Fibroblast of lung (primary cell): ENCODE data around the gene GAB2. TPM values are rescaled to one million over a fixed set of nuclear protein-coding genes. Genes with fewer than 3 reads are reported as not detected.

Experiments
- DNase-seq, 2 donors: peaks; one replicate each; pipeline versions ENCODE4 v3.0.0 to v3.0.0-alpha.2; 2010; ENCODE audit warnings: low read depth in 2 of 2
- H2AFZ ChIP-seq: 2 replicates; pipeline ENCODE4 v1.5.1; 2012; ENCODE audit warnings: low read length, control low read depth, inconsistent platforms
- H3K27ac ChIP-seq: 2 replicates; pipeline ENCODE4 v1.5.1; 2011; ENCODE audit warnings: low read length, control low read depth; ENCODE audit not compliant: insufficient read depth
- H3K27me3 ChIP-seq: 2 replicates; pipeline ENCODE4 v1.5.1; 2011; ENCODE audit warnings: mild to moderate bottlenecking, low read length; ENCODE audit not compliant: control insufficient read depth, insufficient read depth
- H3K36me3 ChIP-seq: 2 replicates; pipeline ENCODE4 v1.5.1; 2011; ENCODE audit warnings: low read length; ENCODE audit not compliant: control insufficient read depth, insufficient read depth
- H3K4me1 ChIP-seq: 2 replicates; pipeline ENCODE4 v1.5.1; 2011; ENCODE audit warnings: low read length; ENCODE audit not compliant: control insufficient read depth, insufficient read depth; ENCODE audit errors: extremely low read depth
- H3K4me2 ChIP-seq: 2 replicates; pipeline ENCODE4 v1.5.1; 2011; ENCODE audit warnings: low read length, control low read depth; ENCODE audit not compliant: insufficient read depth; ENCODE audit errors: extremely low read depth
- H3K4me3 ChIP-seq, 4 experiments: fragments of 200-600 bp in 1 of 4; sonication (generic) in 1 of 4; replicated peaks in 1 of 4; 2 replicates each; pipeline ENCODE4 v1.5.1; 2011 to 2016; ENCODE audit warnings: low read length in 4 of 4, low read depth in 3 of 4, mild to moderate bottlenecking in 3 of 4, control low read depth in 2 of 4, inconsistent platforms in 1 of 4, mixed read lengths in 1 of 4; ENCODE audit not compliant: insufficient read depth in 1 of 4; ENCODE audit errors: control extremely low read depth in 1 of 4
- H3K79me2 ChIP-seq: 2 replicates; pipeline ENCODE4 v1.5.1; 2012; ENCODE audit warnings: mild to moderate bottlenecking, low read length, inconsistent platforms; ENCODE audit not compliant: control insufficient read depth, insufficient read depth
- H3K9ac ChIP-seq: 2 replicates; pipeline ENCODE4 v1.5.1; 2011; ENCODE audit warnings: mild to moderate bottlenecking, low read length, control low read depth; ENCODE audit not compliant: insufficient read depth
- H3K9me3 ChIP-seq: 2 replicates; pipeline ENCODE4 v1.5.1; 2012; ENCODE audit warnings: low read depth, low read length; ENCODE audit not compliant: control insufficient read depth, insufficient read depth
- H4K20me1 ChIP-seq: 2 replicates; pipeline ENCODE4 v1.5.1; 2011; ENCODE audit warnings: low read length; ENCODE audit not compliant: control insufficient read depth, insufficient read depth; ENCODE audit errors: extremely low read depth
- EZH2 ChIP-seq: IDR thresholded peaks from 2 replicates; pipeline ENCODE4 v1.5.1; 2012; ENCODE audit warnings: low read length, control low read depth, mild to moderate bottlenecking; ENCODE audit errors: missing control alignments
- polyA plus RNA-seq, 2 donors: library from polyadenylated mRNA; depleted of rRNA in 1 of 2; stranded (reverse) in 1 of 2; unstranded in 1 of 2; fragments of >200 nt; gene quantifications; 2 replicates each; pipeline ENCODE4 v1.2.1, GENCODE V29; 2011 to 2012; ENCODE audit warnings: missing spikeins in 1 of 2
- total RNA-seq: library from RNA; depleted of rRNA; stranded (reverse); fragments of >200 nt; gene quantifications from 2 replicates; pipeline ENCODE4 v1.2.1, GENCODE V29; 2014
- TF ChIP-seq, protein P1 (sequence below), 2 donors: IDR thresholded peaks in 1 of 2; conservative IDR thresholded peaks in 1 of 2; 1 replicate in 1 of 2; 2 replicates in 1 of 2; pipeline ENCODE4 v1.5.1; 2011 to 2012; ENCODE audit warnings: low read length in 2 of 2, control low read depth in 1 of 2, inconsistent platforms in 1 of 2, low read depth in 1 of 2, mild to moderate bottlenecking in 1 of 2

Gene GAB2
- total and polyA plus RNA-seq, 2 donors (not counting 1 experiment from before 2014, with no cell fraction given): 7.1 to 14.0 TPM

DNA sequence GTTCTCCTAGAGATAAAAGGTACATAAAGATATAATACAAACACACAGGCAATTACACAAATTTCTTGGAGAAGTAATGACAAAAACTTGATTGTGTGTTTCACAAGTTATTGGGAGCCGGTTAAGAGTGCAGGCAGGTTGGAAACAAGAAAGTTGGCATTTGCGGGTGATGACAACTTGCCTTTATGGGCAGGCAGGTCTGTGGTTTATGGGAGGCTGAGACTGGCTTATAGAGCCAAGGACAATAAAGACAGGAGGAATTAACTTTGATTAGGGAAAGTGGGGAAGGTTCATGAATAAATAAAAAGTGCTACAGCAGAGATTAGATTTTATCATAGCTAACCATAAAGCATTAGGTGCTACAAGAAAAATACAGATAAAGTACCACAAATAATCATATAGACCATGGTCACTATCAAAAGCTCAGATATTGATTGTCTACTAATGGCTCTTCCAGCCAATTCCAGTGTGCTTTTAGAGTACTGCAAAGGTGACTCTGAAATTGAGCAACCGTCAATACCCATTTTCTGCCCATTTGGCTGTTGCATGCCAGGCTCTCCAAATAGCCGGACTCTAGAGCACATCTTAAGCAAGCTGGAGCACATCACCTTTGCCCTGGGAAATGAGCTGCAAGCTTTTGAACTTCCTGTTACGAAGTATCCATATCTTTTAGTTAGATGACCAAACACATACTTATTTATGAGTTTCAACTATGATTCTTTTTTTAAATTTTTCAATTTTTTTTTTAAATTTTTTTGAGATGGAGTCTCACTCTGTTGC, 33.9 kb upstream of the GAB2 start:
- no peaks in the 10 kb centered on the region for H4K20me1 ChIP-seq
- no peak for DNase-seq
- H3K27me3 ChIP-seq: no peaks in the 10 kb centered on the region
- no peak overlapping the region for H3K4me3 ChIP-seq
- H2AFZ ChIP-seq: no peak overlapping the region
- H3K4me1 ChIP-seq: no peaks in the 10 kb centered on the region
- TF ChIP-seq, protein P1, sequence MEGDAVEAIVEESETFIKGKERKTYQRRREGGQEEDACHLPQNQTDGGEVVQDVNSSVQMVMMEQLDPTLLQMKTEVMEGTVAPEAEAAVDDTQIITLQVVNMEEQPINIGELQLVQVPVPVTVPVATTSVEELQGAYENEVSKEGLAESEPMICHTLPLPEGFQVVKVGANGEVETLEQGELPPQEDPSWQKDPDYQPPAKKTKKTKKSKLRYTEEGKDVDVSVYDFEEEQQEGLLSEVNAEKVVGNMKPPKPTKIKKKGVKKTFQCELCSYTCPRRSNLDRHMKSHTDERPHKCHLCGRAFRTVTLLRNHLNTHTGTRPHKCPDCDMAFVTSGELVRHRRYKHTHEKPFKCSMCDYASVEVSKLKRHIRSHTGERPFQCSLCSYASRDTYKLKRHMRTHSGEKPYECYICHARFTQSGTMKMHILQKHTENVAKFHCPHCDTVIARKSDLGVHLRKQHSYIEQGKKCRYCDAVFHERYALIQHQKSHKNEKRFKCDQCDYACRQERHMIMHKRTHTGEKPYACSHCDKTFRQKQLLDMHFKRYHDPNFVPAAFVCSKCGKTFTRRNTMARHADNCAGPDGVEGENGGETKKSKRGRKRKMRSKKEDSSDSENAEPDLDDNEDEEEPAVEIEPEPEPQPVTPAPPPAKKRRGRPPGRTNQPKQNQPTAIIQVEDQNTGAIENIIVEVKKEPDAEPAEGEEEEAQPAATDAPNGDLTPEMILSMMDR (conservative IDR thresholded peaks at IDR 0.05 in 1 of 2, IDR thresholded peaks at IDR 0.05 in 1 of 2; ENCODE audit: low read depth in 1 of 2, low read length in 2 of 2): no peak
- TF ChIP-seq EZH2: no peak
- no peaks in the 10 kb centered on the region for H3K36me3 ChIP-seq
- no peak overlapping the region for H3K4me2 ChIP-seq
- no peak overlapping the region for H3K27ac ChIP-seq
- no peaks in the 10 kb centered on the region for H3K9me3 ChIP-seq
- no peak overlapping the region for H3K9ac ChIP-seq
- H3K79me2 ChIP-seq: no peaks in the 10 kb centered on the region

DNA sequence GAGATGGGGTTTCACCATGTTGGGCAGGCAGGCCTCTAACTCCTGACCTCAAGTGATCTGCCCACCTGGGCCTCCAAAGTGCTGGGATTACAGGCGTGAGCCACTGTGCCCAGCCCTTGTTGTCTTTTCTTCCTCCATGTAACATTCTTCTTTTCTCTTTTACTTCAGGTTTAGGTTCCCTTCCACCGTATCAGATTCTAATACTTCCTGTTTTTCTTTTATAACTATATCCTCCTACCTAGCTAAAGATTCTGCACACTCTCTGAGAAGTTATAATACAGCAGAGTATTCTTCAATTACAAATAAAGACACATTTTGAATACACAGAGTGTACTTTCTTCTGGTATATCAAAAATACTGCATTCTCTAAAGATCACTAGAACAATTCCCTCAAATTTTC, 33.2 kb upstream of the GAB2 start:
- Histone ChIP-seq H3K9me3 (no peaks in the 10 kb centered on the region), H3K79me2 (no peaks in the 10 kb centered on the region)
- TF ChIP-seq, protein P1 (conservative IDR thresholded peaks at IDR 0.05 in 1 of 2, IDR thresholded peaks at IDR 0.05 in 1 of 2; ENCODE audit: low read depth in 1 of 2, low read length in 2 of 2): no peak
- TF ChIP-seq EZH2: no peak

GRCh38 chr11:78449866-78450265, 32.2 kb upstream of the GAB2 start:
- Histone ChIP-seq H3K4me2 (no peak overlapping the region), H3K27ac (no peak overlapping the region), H2AFZ (no peak overlapping the region), H3K27me3 (no peaks in the 10 kb centered on the region), H4K20me1 (no peaks in the 10 kb centered on the region), H3K9ac (no peak overlapping the region), H3K79me2 (no peaks in the 10 kb centered on the region), H3K36me3 (no peaks in the 10 kb centered on the region), H3K9me3 (no peaks in the 10 kb centered on the region), H3K4me1 (no peaks in the 10 kb centered on the region), H3K4me3 (no peak overlapping the region)
- TF ChIP-seq, protein P1 (conservative IDR thresholded peaks at IDR 0.05 in 1 of 2, IDR thresholded peaks at IDR 0.05 in 1 of 2; ENCODE audit: low read depth in 1 of 2, low read length in 2 of 2): no peak
- no peak for TF ChIP-seq EZH2
- peak; percentile 23 to 43 for DNase-seq

More for the DNA sequence above, 33.2 kb upstream of the GAB2 start:
- Histone ChIP-seq H3K4me1 (no peaks in the 10 kb centered on the region), H3K36me3 (no peaks in the 10 kb centered on the region), H2AFZ (no peak overlapping the region), H3K4me2 (no peak overlapping the region), H3K4me3 (no peak overlapping the region), H3K27ac (no peak overlapping the region), H4K20me1 (no peaks in the 10 kb centered on the region), H3K27me3 (no peaks in the 10 kb centered on the region), H3K9ac (no peak overlapping the region)
- DNase-seq: no peak
